Endothelial cell (in vitro differentiated cells): ENCODE data around the gene PSKH1. TPM values are rescaled to one million over a fixed set of nuclear protein-coding genes. Genes with fewer than 3 reads are reported as not detected.
"Not testable (repeated sequence)": the region's sequence is repeated elsewhere in the genome, so short reads cannot be mapped to it uniquely, and the experiment has no call there.

Experiments
- DNase-seq: peaks from one replicate; pipeline ENCODE4 v3.0.0; 2021; ENCODE audit warnings: low spot score
- H3K27ac Mint-ChIP-seq: one replicate; pipeline ENCODE4 v1.8.0; 2021; ENCODE audit warnings: mixed read lengths, inconsistent platforms; ENCODE audit not compliant: unreplicated experiment
- H3K27me3 Mint-ChIP-seq: one replicate; pipeline ENCODE4 v1.8.0; 2021; ENCODE audit warnings: mild to moderate bottlenecking, moderate library complexity, mixed read lengths, inconsistent platforms; ENCODE audit not compliant: unreplicated experiment
- H3K36me3 Mint-ChIP-seq: one replicate; pipeline ENCODE4 v1.8.0; 2021; ENCODE audit warnings: mild to moderate bottlenecking, low read depth, mixed read lengths, inconsistent platforms; ENCODE audit not compliant: unreplicated experiment
- H3K4me1 Mint-ChIP-seq: one replicate; pipeline ENCODE4 v1.8.0; 2021; ENCODE audit warnings: mild to moderate bottlenecking, mixed read lengths, inconsistent platforms; ENCODE audit not compliant: unreplicated experiment
- H3K4me3 Mint-ChIP-seq: one replicate; pipeline ENCODE4 v1.8.0; 2021; ENCODE audit warnings: mild to moderate bottlenecking, mixed read lengths, inconsistent platforms; ENCODE audit not compliant: unreplicated experiment
- H3K9me3 Mint-ChIP-seq: one replicate; pipeline ENCODE4 v1.8.0; 2021; ENCODE audit warnings: mixed read lengths, inconsistent platforms; ENCODE audit not compliant: unreplicated experiment
- CTCF ChIP-seq: fragments of 200-600 bp; sonication (generic); IDR thresholded peaks from one replicate; pipeline ENCODE4 v1.5.0; 2021; ENCODE audit warnings: antibody characterized with exemption; ENCODE audit not compliant: unreplicated experiment
- total RNA-seq: library from RNA; stranded (reverse); fragmentation: NEBNext Ultra II Directional; extraction: Animal tissue kit (Norgen Biotek cat#: 25700); gene quantifications from one replicate; pipeline ENCODE4 v1.2.1, GENCODE V29; 2021; ENCODE audit not compliant: unreplicated experiment

PSKH1 gene
- total RNA-seq, 1 donor from 2014 or later, result 47.5 TPM

- H3K27me3 Mint-ChIP-seq, result peaks cover 25% of the 10 kb centered on the region
- H3K36me3 Mint-ChIP-seq, result peaks cover 13% of the 10 kb centered on the region
- peak overlapping the region; percentile 78 for H3K27ac Mint-ChIP-seq
- H3K9me3 Mint-ChIP-seq, result no peaks in the 10 kb centered on the region
- peaks cover 22% of the 10 kb centered on the region for H3K4me1 Mint-ChIP-seq
- no peak for TF ChIP-seq CTCF
- H3K4me3 Mint-ChIP-seq, result peak overlapping the region; percentile 99
- DNase-seq, result no peak
These were observed 74.9 kb downstream of the PSKH1 start for GRCh38 chr16:67967958-67968399.

- Mint-ChIP-seq H3K27ac (peak within 1 kb of the TSS; percentile 78), H3K4me1 (peaks cover 20% of the 10 kb centered on the region), H3K27me3 (peaks cover 25% of the 10 kb centered on the region), H3K36me3 (peaks cover 11% of the 10 kb centered on the region), H3K9me3 (no peaks in the 10 kb centered on the region), H3K4me3 (peak within 1 kb of the TSS; percentile 99)
- peak; percentile 83 for DNase-seq
- no peak for TF ChIP-seq CTCF
These were observed 75.6 kb downstream of the PSKH1 start, which contains the start of gene SLC12A4 for GRCh38 chr16:67968400-67969253. Gene SLC12A4 (minus strand): TSS chr16:67968637. CDS start chr16:67968553, 84 bp downstream.

GRCh38 chr16:67969254-67970039 is 76.4 kb downstream of the PSKH1 start:
- DNase-seq, result no peak
- Mint-ChIP-seq H3K4me3 (peak overlapping the region; percentile 90), H3K27ac (peak overlapping the region; percentile 76), H3K27me3 (peaks cover 23% of the 10 kb centered on the region), H3K9me3 (no peaks in the 10 kb centered on the region), H3K4me1 (peaks cover 18% of the 10 kb centered on the region), H3K36me3 (peaks cover 11% of the 10 kb centered on the region)
- TF ChIP-seq CTCF, result no peak

GRCh38 chr16:67971111-67971510 is 78.1 kb downstream of the PSKH1 start:
- Mint-ChIP-seq H3K27ac (no peak overlapping the region), H3K9me3 (no peaks in the 10 kb centered on the region), H3K36me3 (peaks cover 3% of the 10 kb centered on the region), H3K4me3 (no peak overlapping the region), H3K27me3 (peaks cover 16% of the 10 kb centered on the region), H3K4me1 (peaks cover 16% of the 10 kb centered on the region)
- DNase-seq, result no peak
- no peak for TF ChIP-seq CTCF

- H3K36me3 Mint-ChIP-seq, DNase-seq, H3K27ac Mint-ChIP-seq, H3K4me3 Mint-ChIP-seq, H3K4me1 Mint-ChIP-seq, H3K9me3 Mint-ChIP-seq: not testable (repeated sequence)
- peaks cover 15% of the 10 kb centered on the region for H3K27me3 Mint-ChIP-seq
These were observed 79.2 kb downstream of the PSKH1 start for GRCh38 chr16:67972285-67972684.
